Fibroblast of upper back skin (primary cell): Measurements from ENCODE around the gene PI16.

Experiments used
- DNase-seq: peaks from one replicate; pipeline ENCODE4 v3.0.0-alpha.2; 2013

The PI16 gene

DNA sequence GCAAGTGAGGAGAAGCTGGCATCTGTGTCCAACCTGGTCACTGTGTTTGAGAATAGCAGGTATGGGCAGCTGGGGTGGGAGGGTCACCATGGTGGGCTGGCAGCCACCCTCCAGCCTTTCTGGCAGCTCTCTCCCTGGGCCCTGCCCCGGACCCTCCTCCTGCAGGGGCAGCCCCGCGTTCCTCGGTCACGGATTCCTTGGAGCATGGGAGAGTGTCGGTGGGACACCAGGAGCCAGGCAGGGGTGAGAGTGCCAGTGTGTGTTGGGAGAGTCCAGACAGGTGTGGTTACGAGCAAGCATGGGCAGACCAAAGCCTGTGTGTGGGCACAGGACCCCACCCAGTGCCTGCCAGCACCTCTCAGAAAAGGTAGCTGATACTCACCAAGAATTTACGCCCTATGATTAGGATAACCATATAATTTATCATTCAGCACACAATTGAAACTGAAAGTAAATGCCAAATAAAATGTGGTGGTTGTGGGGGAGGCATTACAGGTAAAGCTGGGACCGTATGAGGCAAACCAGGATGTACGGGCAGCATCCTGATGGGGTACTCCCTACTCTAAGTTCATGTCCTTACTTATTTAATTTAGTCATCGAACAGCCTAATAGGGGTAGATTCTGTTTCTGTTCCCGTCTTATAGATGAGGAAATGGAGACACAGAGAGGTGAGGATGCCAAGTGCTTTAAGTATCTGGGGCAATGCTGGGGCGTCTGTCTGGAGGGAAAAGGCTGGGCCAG is 51.5 kb downstream of the PI16 start:
- no peak for DNase-seq

DNA sequence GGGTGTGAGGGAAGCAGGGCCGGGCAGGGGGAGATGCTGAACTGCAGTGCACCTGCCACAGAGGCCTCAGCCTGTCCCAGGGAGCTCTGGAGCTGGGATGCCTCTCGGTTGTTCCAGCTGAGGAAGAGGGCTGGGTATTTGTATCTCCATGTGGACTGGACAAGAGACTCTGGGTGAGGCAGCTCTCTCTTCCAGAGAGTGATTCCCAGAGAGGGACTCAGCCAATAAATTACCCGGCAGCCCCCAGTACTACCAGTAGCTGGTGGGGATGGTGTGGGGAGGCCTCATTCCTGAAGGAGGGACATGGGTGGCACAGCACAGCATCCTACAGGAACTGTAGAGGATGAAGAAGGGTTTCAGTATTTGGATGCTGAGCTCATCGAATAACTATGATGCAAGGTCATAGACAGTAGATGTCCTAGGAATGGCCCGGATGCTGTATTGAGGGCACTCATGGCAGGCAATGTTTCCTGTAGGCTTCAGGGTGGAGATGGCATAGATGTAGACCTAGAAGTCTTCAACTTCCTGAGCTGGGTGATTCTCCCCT is 52.3 kb downstream of the PI16 start:
- peak; percentile 26 for DNase-seq

- DNase-seq, result no peak
Observed at GRCh38 chr6:37007340-37008043, 53.0 kb downstream of the PI16 start.

GRCh38 chr6:37008484-37009465 is 54.2 kb downstream of the PI16 start:
- DNase-seq, result no peak

GRCh38 chr6:37010402-37010892 is 55.9 kb downstream of the PI16 start:
- DNase-seq, result no peak

- peak; percentile 50 for DNase-seq
Observed at GRCh38 chr6:37011656-37012378, 57.3 kb downstream of the PI16 start.

DNA sequence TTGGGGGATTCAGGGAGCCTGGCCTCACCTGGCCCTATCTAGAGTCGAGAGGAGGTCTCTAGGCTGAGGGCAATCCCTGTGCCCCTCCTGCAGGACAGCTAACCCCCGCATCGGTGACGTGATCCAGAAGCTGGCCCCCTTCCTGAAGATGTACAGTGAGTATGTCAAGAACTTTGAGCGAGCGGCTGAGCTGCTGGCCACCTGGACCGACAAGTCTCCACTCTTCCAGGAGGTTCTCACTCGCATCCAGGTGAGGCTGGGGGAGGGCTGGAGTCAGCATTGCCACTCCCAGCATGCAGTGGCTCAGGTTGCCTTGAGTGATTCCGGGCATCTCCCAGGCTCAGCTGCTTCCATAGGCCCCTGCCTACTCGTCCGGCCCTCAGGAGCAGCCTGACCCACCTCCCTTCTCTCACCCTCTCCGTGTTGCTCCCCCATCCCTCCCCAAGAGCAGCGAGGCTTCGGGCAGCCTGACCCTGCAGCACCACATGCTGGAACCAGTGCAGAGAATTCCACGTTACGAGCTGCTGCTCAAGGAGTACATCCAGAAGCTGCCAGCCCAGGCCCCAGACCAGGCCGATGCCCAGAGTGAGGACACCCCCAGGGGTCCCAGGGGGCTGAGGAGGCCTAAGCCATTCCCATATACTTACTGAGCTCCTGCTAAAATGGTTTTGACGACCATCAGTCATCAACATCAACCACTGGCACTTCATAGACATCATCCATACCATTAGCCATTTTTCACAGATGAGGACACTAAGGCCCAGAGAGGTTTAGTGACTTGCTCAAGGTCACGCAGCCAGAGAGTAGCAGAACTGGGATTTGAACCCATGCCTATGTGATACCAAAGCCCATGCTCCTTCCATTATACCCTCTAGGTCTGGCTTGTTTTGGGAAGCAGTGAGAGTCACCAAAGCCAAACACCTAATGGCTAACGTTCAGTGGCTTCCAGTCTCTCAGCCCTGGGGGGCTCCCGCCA is 59.3 kb downstream of the PI16 start:
- no peak for DNase-seq
